Neural cell (in vitro differentiated cells): ENCODE results near the gene DOK4. TPM values are rescaled to one million over a fixed set of nuclear protein-coding genes. Genes with fewer than 3 reads are reported as not detected.

ENCODE experiments used
- H2AFZ ChIP-seq: fragments of 200-600, 300-800 bp; sonication (generic), shearing (Covaris generic); 2 replicates; pipeline ENCODE4 v1.6.0; 2014; ENCODE audit warnings: low read depth, mild to moderate bottlenecking, antibody characterized with exemption, low read length, moderate library complexity
- H3F3A ChIP-seq: fragments of 200-600 bp; shearing (Covaris generic); 2 replicates; pipeline ENCODE4 v1.6.1; 2016; ENCODE audit warnings: mild to moderate bottlenecking, moderate library complexity, mixed read lengths, antibody characterized with exemption, low read length; ENCODE audit not compliant: insufficient read depth, poor library complexity, severe bottlenecking
- H3K27ac ChIP-seq: fragments of 200-600, 300-800 bp; sonication (generic), shearing (Covaris generic); 2 replicates; pipeline ENCODE4 v1.5.1; 2014; ENCODE audit warnings: mild to moderate bottlenecking, low read length, moderate library complexity
- H3K27me3 ChIP-seq: fragments of 300-800, 200-600 bp; sonication (generic), shearing (Covaris generic); 2 replicates; pipeline ENCODE4 v1.6.0; 2014; ENCODE audit warnings: mild to moderate bottlenecking, low read depth, low read length, moderate library complexity; ENCODE audit not compliant: insufficient read depth
- H3K36me3 ChIP-seq: fragments of 300-800, 200-600 bp; sonication (generic), shearing (Covaris generic); 2 replicates; pipeline ENCODE4 v1.5.1; 2014; ENCODE audit warnings: mild to moderate bottlenecking, antibody characterized with exemption, low read length, moderate library complexity; ENCODE audit not compliant: insufficient read depth
- H3K4me2 ChIP-seq: fragments of 300-800, 200-600 bp; sonication (generic), shearing (Covaris generic); 2 replicates; pipeline ENCODE4 v1.6.0; 2014; ENCODE audit warnings: mild to moderate bottlenecking, low read length
- H3K4me3 ChIP-seq: fragments of 300-800, 200-600 bp; sonication (generic), shearing (Covaris generic); 2 replicates; pipeline ENCODE4 v1.5.1; 2014; ENCODE audit warnings: mild to moderate bottlenecking, low read length, moderate library complexity
- H3K79me2 ChIP-seq: fragments of 200-600 bp; shearing (Covaris generic); replicated peaks from 2 replicates; pipeline ENCODE4 v1.6.0; 2014; ENCODE audit warnings: mild to moderate bottlenecking, low read length, moderate library complexity; ENCODE audit not compliant: insufficient read depth
- H3K9ac ChIP-seq: fragments of 300-800, 200-600 bp; sonication (generic), shearing (Covaris generic); 2 replicates; pipeline ENCODE4 v1.6.1; 2016; ENCODE audit warnings: mild to moderate bottlenecking, low read length, mixed read lengths
- H3K9me2 ChIP-seq: fragments of 200-600 bp; shearing (Covaris generic); 2 replicates; pipeline ENCODE4 v1.6.1; 2016; ENCODE audit warnings: mild to moderate bottlenecking, low read length, mixed read lengths; ENCODE audit not compliant: insufficient read depth
- H3K9me3 ChIP-seq: fragments of 200-600, 300-800 bp; sonication (generic), shearing (Covaris generic); 2 replicates; pipeline ENCODE4 v1.6.1; 2016; ENCODE audit warnings: mild to moderate bottlenecking, mixed run types, low read length, moderate library complexity, mixed read lengths
- H4K20me1 ChIP-seq: fragments of 200-600 bp; shearing (Covaris generic); 2 replicates; pipeline ENCODE4 v1.6.1; 2016; ENCODE audit warnings: mild to moderate bottlenecking, mixed run types; ENCODE audit not compliant: insufficient read depth
- CTCF ChIP-seq: fragments of 450-650 bp; IDR thresholded peaks from 2 replicates; pipeline ENCODE4 v1.5.1; 2014; ENCODE audit warnings: antibody characterized with exemption, mild to moderate bottlenecking, moderate library complexity; ENCODE audit not compliant: poor library complexity, severe bottlenecking
- EP300 ChIP-seq: fragments of 450-650 bp; conservative IDR thresholded peaks from 2 replicates; pipeline ENCODE4 v1.6.1; 2014; ENCODE audit warnings: antibody characterized with exemption, mild to moderate bottlenecking, moderate library complexity; ENCODE audit not compliant: poor library complexity, severe bottlenecking
- EZH2 ChIP-seq: fragments of 200-600, 300-800 bp; shearing (Covaris generic), sonication (generic); IDR thresholded peaks from 2 replicates; pipeline ENCODE4 v1.6.1; 2014; ENCODE audit warnings: antibody characterized with exemption, low read length, borderline replicate concordance, mild to moderate bottlenecking; ENCODE audit not compliant: insufficient read depth, poor library complexity, severe bottlenecking
- MXI1 ChIP-seq: fragments of 450-650 bp; conservative IDR thresholded peaks from 2 replicates; pipeline ENCODE4 v1.6.1; 2014; ENCODE audit warnings: antibody characterized with exemption, mild to moderate bottlenecking; ENCODE audit not compliant: poor library complexity, severe bottlenecking
- POLR2AphosphoS5 ChIP-seq: IDR thresholded peaks from 2 replicates; pipeline ENCODE4 v1.6.1; 2012
- RAD21 ChIP-seq: fragments of 450-650 bp; conservative IDR thresholded peaks from 2 replicates; pipeline ENCODE4 v1.6.1; 2014; ENCODE audit warnings: antibody characterized with exemption, mild to moderate bottlenecking, moderate library complexity
- REST ChIP-seq: IDR thresholded peaks from 2 replicates; pipeline ENCODE4 v1.6.1; 2012; ENCODE audit warnings: borderline replicate concordance
- SMC3 ChIP-seq: fragments of 450-650 bp; conservative IDR thresholded peaks from 2 replicates; pipeline ENCODE4 v1.6.1; 2014; ENCODE audit warnings: antibody characterized with exemption, mild to moderate bottlenecking, moderate library complexity; ENCODE audit not compliant: poor library complexity
- TAF1 ChIP-seq: IDR thresholded peaks from 2 replicates; pipeline ENCODE4 v1.6.1; 2012; ENCODE audit warnings: low read depth
- polyA plus RNA-seq: library from polyadenylated mRNA; depleted of rRNA; stranded (reverse); fragments of >200 nt; gene quantifications from 2 replicates; pipeline ENCODE4 v1.2.3, GENCODE V29; 2014

The DOK4 gene
- polyA plus RNA-seq, 1 donor from 2014 or later: 214 TPM

GRCh38 chr16:57529391-57530103 is 43.3 kb upstream of the DOK4 start:
- H3K9me3 ChIP-seq: no peaks in the 10 kb centered on the region
- no peaks in the 10 kb centered on the region for H3K79me2 ChIP-seq
- H3K27me3 ChIP-seq: peaks cover 13% of the 10 kb centered on the region
- TF ChIP-seq RAD21 (no peak), MXI1 (no peak), EZH2 (no peak), TAF1 (no peak), CTCF (no peak), REST (no peak), SMC3 (no peak), POLR2AphosphoS5 (no peak), EP300 (no peak)
- no peak overlapping the region for H3K4me2 ChIP-seq
- H3F3A ChIP-seq: no peaks in the 10 kb centered on the region
- no peaks in the 10 kb centered on the region for H3K36me3 ChIP-seq
- H4K20me1 ChIP-seq: no peaks in the 10 kb centered on the region
- no peak overlapping the region for H2AFZ ChIP-seq
- no peak overlapping the region for H3K4me3 ChIP-seq
- H3K9ac ChIP-seq: no peak overlapping the region
- H3K27ac ChIP-seq: no peak overlapping the region
- no peaks in the 10 kb centered on the region for H3K9me2 ChIP-seq

- no peaks in the 10 kb centered on the region for H3K9me2 ChIP-seq
- H2AFZ ChIP-seq: no peak overlapping the region
- no peak for TF ChIP-seq REST
- TF ChIP-seq SMC3: no peak
- TF ChIP-seq EZH2: no peak
- no peak for TF ChIP-seq MXI1
- TF ChIP-seq CTCF: no peak
- TF ChIP-seq RAD21: no peak
- TF ChIP-seq EP300: no peak
- TF ChIP-seq POLR2AphosphoS5: no peak
- TF ChIP-seq TAF1: no peak
- H3K79me2 ChIP-seq: no peaks in the 10 kb centered on the region
- H3K9me3 ChIP-seq: no peaks in the 10 kb centered on the region
- H3F3A ChIP-seq: no peaks in the 10 kb centered on the region
- H3K36me3 ChIP-seq: no peaks in the 10 kb centered on the region
- H3K27ac ChIP-seq: no peak overlapping the region
- no peaks in the 10 kb centered on the region for H4K20me1 ChIP-seq
- H3K27me3 ChIP-seq: peaks cover 13% of the 10 kb centered on the region
- no peak overlapping the region for H3K4me2 ChIP-seq
- no peak overlapping the region for H3K9ac ChIP-seq
- no peak overlapping the region for H3K4me3 ChIP-seq
Observed at GRCh38 chr16:57528499-57529390, 42.5 kb upstream of the DOK4 start.
